CD14-positive monocyte (primary cell): ENCODE data around the gene IGFN1. TPM values are rescaled to one million over a fixed set of nuclear protein-coding genes. Genes with fewer than 3 reads are reported as not detected.

Source experiments
- DNase-seq, 3 donors: peaks; one replicate each; pipeline ENCODE4 v3.0.0-alpha.2; 2011 to 2022
- H2AFZ ChIP-seq: 2 replicates; pipeline ENCODE4 v1.6.0; 2012; ENCODE audit warnings: mild to moderate bottlenecking, low read depth, low read length, inconsistent platforms; ENCODE audit not compliant: insufficient read depth, poor library complexity, severe bottlenecking
- H3K27ac ChIP-seq, 2 donors: 1 replicate in 1 of 2; 2 replicates in 1 of 2; pipeline ENCODE4 v1.5.1; 2012 to 2013; ENCODE audit warnings: low read length in 2 of 2, control low read depth in 1 of 2, inconsistent platforms in 1 of 2, low read depth in 1 of 2, mild to moderate bottlenecking in 1 of 2
- H3K27me3 ChIP-seq, 2 donors: one replicate each; pipeline versions ENCODE4 v1.6.0 to v1.6.1; 2011 to 2013; ENCODE audit warnings: low read length in 2 of 2; ENCODE audit not compliant: control insufficient read depth in 2 of 2, insufficient read depth in 2 of 2
- H3K36me3 ChIP-seq, 2 donors: replicated peaks in 1 of 2; 1 replicate in 1 of 2; 2 replicates in 1 of 2; pipeline versions ENCODE4 v1.5.1 to v1.6.1; 2012 to 2013; ENCODE audit warnings: low read length in 2 of 2, control low read depth in 1 of 2, inconsistent platforms in 1 of 2, mild to moderate bottlenecking in 1 of 2; ENCODE audit not compliant: insufficient read depth in 2 of 2, control insufficient read depth in 1 of 2
- H3K4me1 ChIP-seq, 2 donors: 1 replicate in 1 of 2; 2 replicates in 1 of 2; pipeline versions ENCODE4 v1.5.1 to v1.6.1; 2012 to 2013; ENCODE audit warnings: low read length in 2 of 2, control low read depth in 1 of 2, inconsistent platforms in 1 of 2, mild to moderate bottlenecking in 1 of 2, moderate library complexity in 1 of 2; ENCODE audit not compliant: insufficient read depth in 2 of 2, control insufficient read depth in 1 of 2
- H3K4me2 ChIP-seq: replicated peaks from 2 replicates; pipeline ENCODE3; 2012; ENCODE audit warnings: low read length, moderate library complexity, mild to moderate bottlenecking; ENCODE audit not compliant: poor library complexity, severe bottlenecking; ENCODE audit errors: extremely low read depth
- H3K4me3 ChIP-seq, 3 experiments: fragments of 200-600 bp in 1 of 3; sonication (generic) in 1 of 3; replicated peaks in 1 of 3; 1 replicate in 2 of 3; 2 replicates in 1 of 3; pipeline ENCODE4 v1.5.1; 2011 to 2013; ENCODE audit warnings: low read length in 3 of 3, mild to moderate bottlenecking in 3 of 3, control low read depth in 2 of 3, low read depth in 2 of 3, inconsistent platforms in 1 of 3, moderate library complexity in 1 of 3
- H3K79me2 ChIP-seq: 2 replicates; pipeline ENCODE4 v1.6.0; 2012; ENCODE audit warnings: mild to moderate bottlenecking, control low read depth, inconsistent platforms, low read length, moderate library complexity; ENCODE audit not compliant: insufficient read depth
- H3K9ac ChIP-seq: 2 replicates; pipeline ENCODE4 v1.6.0; 2017; ENCODE audit warnings: low read length, mild to moderate bottlenecking; ENCODE audit not compliant: insufficient read depth, poor library complexity, severe bottlenecking
- H3K9me3 ChIP-seq, 2 donors: replicated peaks in 1 of 2; 1 replicate in 1 of 2; 2 replicates in 1 of 2; pipeline versions ENCODE4 v1.5.1 to v1.6.1; 2012 to 2013; ENCODE audit warnings: low read length in 2 of 2, control low read depth in 1 of 2; ENCODE audit not compliant: control insufficient read depth in 1 of 2, insufficient read depth in 1 of 2
- H4K20me1 ChIP-seq: 2 replicates; pipeline ENCODE4 v1.6.0; 2012; ENCODE audit warnings: mild to moderate bottlenecking, low read length, control low read depth, moderate library complexity; ENCODE audit not compliant: insufficient read depth
- H3K27ac Mint-ChIP-seq, 7 donors: one replicate each; pipeline ENCODE4 v1.8.0; 2020; ENCODE audit warnings: mild to moderate bottlenecking in 7 of 7, mixed read lengths in 7 of 7, moderate library complexity in 6 of 7, inconsistent platforms in 2 of 7
- H3K27me3 Mint-ChIP-seq, 3 donors: one replicate each; pipeline ENCODE4 v1.8.0; 2021 to 2022; ENCODE audit warnings: low read depth in 3 of 3, mild to moderate bottlenecking in 3 of 3, mixed read lengths in 3 of 3, moderate library complexity in 3 of 3, inconsistent platforms in 1 of 3
- H3K36me3 Mint-ChIP-seq, 2 donors: one replicate each; pipeline ENCODE4 v1.8.0; 2020; ENCODE audit warnings: mixed read lengths in 2 of 2, inconsistent platforms in 1 of 2, mild to moderate bottlenecking in 1 of 2
- H3K4me1 Mint-ChIP-seq: one replicate; pipeline ENCODE4 v1.8.0; 2020; ENCODE audit warnings: mild to moderate bottlenecking, mixed read lengths
- H3K4me3 Mint-ChIP-seq, 2 donors: one replicate each; pipeline ENCODE4 v1.8.0; 2020; ENCODE audit warnings: mild to moderate bottlenecking in 2 of 2, mixed read lengths in 2 of 2, moderate library complexity in 1 of 2
- H3K9me3 Mint-ChIP-seq, 7 donors: one replicate each; pipeline ENCODE4 v1.8.0; 2020 to 2022; ENCODE audit warnings: mixed read lengths in 7 of 7, mild to moderate bottlenecking in 6 of 7, moderate library complexity in 6 of 7, inconsistent platforms in 2 of 7
- WGBS: methylation state at CpG from one replicate; pipeline ENCODE4 v1.1.5; 2013; ENCODE audit warnings: missing lambda C conversion rate; ENCODE audit not compliant: insufficient coverage; 5-methylcytosine and 5-hydroxymethylcytosine counted together
- intact Hi-C, 2 donors: fragments of 100-400 bp; cut with micrococcal nuclease; formaldehyde crosslinking; loops; one replicate each; pipeline versions ENCODE4 v1.15.0 to v1.15.1; 2023
- polyA plus RNA-seq, 3 donors: library from polyadenylated mRNA; depleted of rRNA in 1 of 3; unstranded in 2 of 3; stranded (reverse) in 1 of 3; fragments of 300-500 nt in 2 of 3; fragments of >200 nt in 1 of 3; fragmentation: Illumina TruSeq in 2 of 3; gene quantifications; 1 replicate in 2 of 3; 2 replicates in 1 of 3; pipeline ENCODE4 v1.2.3, GENCODE V29; 2012 to 2021
- TF ChIP-seq, protein P1 (sequence below): fragments of 200-600 bp; IDR thresholded peaks from one replicate; pipeline ENCODE4 v1.8.0; 2022; ENCODE audit warnings: antibody characterized with exemption, mild to moderate bottlenecking

The IGFN1 gene
- polyA plus RNA-seq, 3 donors, result not detected

DNA sequence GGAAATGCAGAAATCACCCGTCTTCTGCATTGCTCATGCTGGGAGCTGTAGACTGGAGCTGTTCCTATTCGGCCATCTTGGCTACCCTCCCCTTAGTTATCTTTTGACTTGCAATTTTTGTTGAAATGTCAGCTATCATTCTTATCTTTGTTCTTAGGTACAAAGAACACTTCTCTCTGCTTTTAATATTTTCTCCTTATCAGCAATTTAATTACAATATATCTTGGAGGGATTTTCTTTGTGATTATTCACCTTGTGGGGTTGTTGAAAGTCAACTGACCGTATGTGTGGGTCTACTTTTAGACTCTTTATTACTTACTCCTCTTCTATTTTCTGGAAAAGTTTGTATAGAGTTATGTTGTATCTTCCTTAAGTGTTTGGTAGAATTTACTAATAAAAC lies 49.5 kb downstream of the IGFN1 start:
- H3K79me2 ChIP-seq, result no peaks in the 10 kb centered on the region
- intact Hi-C loops, result no loop called here
- Mint-ChIP-seq H3K4me3 (no peak overlapping the region), H3K36me3 (no peaks in the 10 kb centered on the region), H3K27me3 (peaks cover 8 to 16% (median 10%) of the 10 kb centered on the region in 3 donors), H3K4me1 (peaks cover 15% of the 10 kb centered on the region), H3K27ac (no peak overlapping the region), H3K9me3 (peaks cover 6 to 24% (median 11%) of the 10 kb centered on the region in 7 donors)
- DNase-seq, result no peak
- H3K4me1 ChIP-seq, result peaks cover 0 to 10% of the 10 kb centered on the region in 2 donors
- H3K27ac ChIP-seq, result no peak overlapping the region
- peaks cover 0 to 4% of the 10 kb centered on the region in 2 donors for H3K9me3 ChIP-seq
- TF ChIP-seq, protein P1, sequence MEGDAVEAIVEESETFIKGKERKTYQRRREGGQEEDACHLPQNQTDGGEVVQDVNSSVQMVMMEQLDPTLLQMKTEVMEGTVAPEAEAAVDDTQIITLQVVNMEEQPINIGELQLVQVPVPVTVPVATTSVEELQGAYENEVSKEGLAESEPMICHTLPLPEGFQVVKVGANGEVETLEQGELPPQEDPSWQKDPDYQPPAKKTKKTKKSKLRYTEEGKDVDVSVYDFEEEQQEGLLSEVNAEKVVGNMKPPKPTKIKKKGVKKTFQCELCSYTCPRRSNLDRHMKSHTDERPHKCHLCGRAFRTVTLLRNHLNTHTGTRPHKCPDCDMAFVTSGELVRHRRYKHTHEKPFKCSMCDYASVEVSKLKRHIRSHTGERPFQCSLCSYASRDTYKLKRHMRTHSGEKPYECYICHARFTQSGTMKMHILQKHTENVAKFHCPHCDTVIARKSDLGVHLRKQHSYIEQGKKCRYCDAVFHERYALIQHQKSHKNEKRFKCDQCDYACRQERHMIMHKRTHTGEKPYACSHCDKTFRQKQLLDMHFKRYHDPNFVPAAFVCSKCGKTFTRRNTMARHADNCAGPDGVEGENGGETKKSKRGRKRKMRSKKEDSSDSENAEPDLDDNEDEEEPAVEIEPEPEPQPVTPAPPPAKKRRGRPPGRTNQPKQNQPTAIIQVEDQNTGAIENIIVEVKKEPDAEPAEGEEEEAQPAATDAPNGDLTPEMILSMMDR, result no peak
- H3K4me2 ChIP-seq, result no peak overlapping the region
- H3K9ac ChIP-seq, result no peak overlapping the region
- peaks cover 5 to 10% of the 10 kb centered on the region in 2 donors for H3K27me3 ChIP-seq
- H3K4me3 ChIP-seq, result no peak overlapping the region
- WGBS, result no CpG with 5 or more reads among the region's 3 CpGs
- no peaks in the 10 kb centered on the region for H3K36me3 ChIP-seq
- H4K20me1 ChIP-seq, result no peaks in the 10 kb centered on the region
- H2AFZ ChIP-seq, result no peak overlapping the region

DNA sequence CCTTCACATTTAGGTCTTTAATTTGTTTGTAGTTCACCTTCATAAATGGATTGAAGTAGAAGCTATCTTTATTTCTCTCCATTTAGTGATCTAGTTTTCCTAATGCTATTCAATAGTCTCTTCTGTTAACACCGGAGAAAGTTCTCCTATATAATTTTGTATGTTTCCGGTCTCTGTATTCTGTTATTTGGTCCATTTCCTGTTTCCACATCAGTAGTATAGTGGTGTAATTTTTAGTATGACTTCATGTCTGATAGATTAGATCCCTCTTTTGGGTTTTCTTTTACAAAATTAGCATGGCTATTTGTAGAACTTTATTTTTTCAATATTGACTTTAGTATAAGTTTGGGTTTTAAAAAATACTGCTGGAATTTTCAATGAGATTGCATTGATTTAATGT lies 51.1 kb downstream of the IGFN1 start:
- H3K27me3 ChIP-seq, result peaks cover 8 to 19% of the 10 kb centered on the region in 2 donors
- intact Hi-C loops, result no loop called here
- Mint-ChIP-seq H3K4me1 (peaks cover 15% of the 10 kb centered on the region), H3K4me3 (no peak overlapping the region), H3K27ac (no peak overlapping the region), H3K27me3 (peaks cover 8 to 18% (median 13%) of the 10 kb centered on the region in 3 donors), H3K9me3 (peaks cover 6 to 24% (median 11%) of the 10 kb centered on the region in 7 donors), H3K36me3 (no peaks in the 10 kb centered on the region)
- H2AFZ ChIP-seq, result no peak overlapping the region
- H3K4me3 ChIP-seq, result no peak overlapping the region
- no peak overlapping the region for H3K9ac ChIP-seq
- no peaks in the 10 kb centered on the region for H4K20me1 ChIP-seq
- H3K79me2 ChIP-seq, result no peaks in the 10 kb centered on the region
- H3K36me3 ChIP-seq, result no peaks in the 10 kb centered on the region
- no peak for DNase-seq
- H3K27ac ChIP-seq, result no peak overlapping the region
- H3K9me3 ChIP-seq, result peaks cover 0 to 4% of the 10 kb centered on the region in 2 donors
- H3K4me1 ChIP-seq, result peaks cover 0 to 10% of the 10 kb centered on the region in 2 donors
- TF ChIP-seq, protein P1, result no peak
- WGBS, result no CpG with 5 or more reads among the region's 2 CpGs
- peak overlapping the region; percentile 4 for H3K4me2 ChIP-seq
